Upper lobe of left lung (tissue), 4 donors: ENCODE data around the gene UBE3D.

Experiments
- CTCF ChIP-seq, 6 experiments: fragments of 450-650 bp in 4 of 6; fragments of 200-600 bp in 2 of 6; sonication (generic) in 2 of 6; IDR thresholded peaks; one replicate each; pipeline ENCODE4 v1.5.1; 2016 to 2019; ENCODE audit warnings: antibody characterized with exemption in 6 of 6
- EP300 ChIP-seq, 4 donors: sonication (generic); formaldehyde crosslinking; IDR thresholded peaks; one replicate each; pipeline ENCODE4 v1.5.1; 2017; ENCODE audit warnings: antibody characterized with exemption in 4 of 4, control low read depth in 2 of 4
- POLR2A ChIP-seq, 4 donors: fragments of 450-650 bp; IDR thresholded peaks; one replicate each; pipeline ENCODE4 v1.5.1; 2016 to 2017; ENCODE audit warnings: antibody characterized with exemption in 4 of 4, mild to moderate bottlenecking in 2 of 4
- POLR2AphosphoS5 ChIP-seq, 2 donors: sonication (generic); formaldehyde crosslinking; IDR thresholded peaks; one replicate each; pipeline ENCODE4 v1.5.1; 2017; ENCODE audit warnings: antibody characterized with exemption in 2 of 2

DNA sequence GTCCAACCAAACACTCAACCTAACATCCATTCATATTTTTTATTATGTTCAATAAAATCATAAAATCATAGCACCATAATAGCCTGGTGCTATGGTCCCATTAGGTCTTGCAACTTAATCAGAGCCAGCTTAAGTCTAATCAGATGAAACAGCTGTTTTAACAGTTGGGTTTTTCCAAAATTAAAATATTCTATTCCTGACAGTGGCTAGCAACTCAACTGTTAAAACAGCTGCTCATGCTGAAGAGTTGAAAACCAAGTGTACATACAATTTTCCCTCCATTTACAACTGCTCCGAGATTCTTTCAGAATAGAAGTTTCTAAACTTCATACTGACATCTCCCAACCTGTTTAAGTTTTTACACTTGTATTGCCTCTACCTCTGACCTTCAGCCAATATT lies 89.5 kb downstream of the UBE3D start:
- TF ChIP-seq POLR2A (IDR thresholded peaks at IDR 0.05) (no peak), CTCF (IDR thresholded peaks at IDR 0.05) (no peak), POLR2AphosphoS5 (IDR thresholded peaks at IDR 0.05) (no peak), EP300 (IDR thresholded peaks at IDR 0.05) (no peak)
